CD14-positive monocyte (primary cell): Measurements from ENCODE around the gene COX7A2L. TPM values are rescaled to one million over a fixed set of nuclear protein-coding genes. Genes with fewer than 3 reads are reported as not detected.

Experiments
- DNase-seq, 3 donors: peaks; one replicate each; pipeline ENCODE4 v3.0.0-alpha.2; 2011 to 2022
- H2AFZ ChIP-seq: 2 replicates; pipeline ENCODE4 v1.6.0; 2012; ENCODE audit warnings: mild to moderate bottlenecking, low read depth, low read length, inconsistent platforms; ENCODE audit not compliant: insufficient read depth, poor library complexity, severe bottlenecking
- H3K27ac ChIP-seq, 2 donors: 1 replicate in 1 of 2; 2 replicates in 1 of 2; pipeline ENCODE4 v1.5.1; 2012 to 2013; ENCODE audit warnings: low read length in 2 of 2, control low read depth in 1 of 2, inconsistent platforms in 1 of 2, low read depth in 1 of 2, mild to moderate bottlenecking in 1 of 2
- H3K27me3 ChIP-seq, 2 donors: one replicate each; pipeline versions ENCODE4 v1.6.0 to v1.6.1; 2011 to 2013; ENCODE audit warnings: low read length in 2 of 2; ENCODE audit not compliant: control insufficient read depth in 2 of 2, insufficient read depth in 2 of 2
- H3K36me3 ChIP-seq, 2 donors: replicated peaks in 1 of 2; 1 replicate in 1 of 2; 2 replicates in 1 of 2; pipeline versions ENCODE4 v1.5.1 to v1.6.1; 2012 to 2013; ENCODE audit warnings: low read length in 2 of 2, control low read depth in 1 of 2, inconsistent platforms in 1 of 2, mild to moderate bottlenecking in 1 of 2; ENCODE audit not compliant: insufficient read depth in 2 of 2, control insufficient read depth in 1 of 2
- H3K4me1 ChIP-seq, 2 donors: 1 replicate in 1 of 2; 2 replicates in 1 of 2; pipeline versions ENCODE4 v1.5.1 to v1.6.1; 2012 to 2013; ENCODE audit warnings: low read length in 2 of 2, control low read depth in 1 of 2, inconsistent platforms in 1 of 2, mild to moderate bottlenecking in 1 of 2, moderate library complexity in 1 of 2; ENCODE audit not compliant: insufficient read depth in 2 of 2, control insufficient read depth in 1 of 2
- H3K4me2 ChIP-seq: replicated peaks from 2 replicates; pipeline ENCODE3; 2012; ENCODE audit warnings: low read length, moderate library complexity, mild to moderate bottlenecking; ENCODE audit not compliant: poor library complexity, severe bottlenecking; ENCODE audit errors: extremely low read depth
- H3K4me3 ChIP-seq, 3 experiments: fragments of 200-600 bp in 1 of 3; sonication (generic) in 1 of 3; replicated peaks in 1 of 3; 1 replicate in 2 of 3; 2 replicates in 1 of 3; pipeline ENCODE4 v1.5.1; 2011 to 2013; ENCODE audit warnings: low read length in 3 of 3, mild to moderate bottlenecking in 3 of 3, control low read depth in 2 of 3, low read depth in 2 of 3, inconsistent platforms in 1 of 3, moderate library complexity in 1 of 3
- H3K79me2 ChIP-seq: 2 replicates; pipeline ENCODE4 v1.6.0; 2012; ENCODE audit warnings: mild to moderate bottlenecking, control low read depth, inconsistent platforms, low read length, moderate library complexity; ENCODE audit not compliant: insufficient read depth
- H3K9ac ChIP-seq: 2 replicates; pipeline ENCODE4 v1.6.0; 2017; ENCODE audit warnings: low read length, mild to moderate bottlenecking; ENCODE audit not compliant: insufficient read depth, poor library complexity, severe bottlenecking
- H3K9me3 ChIP-seq, 2 donors: replicated peaks in 1 of 2; 1 replicate in 1 of 2; 2 replicates in 1 of 2; pipeline versions ENCODE4 v1.5.1 to v1.6.1; 2012 to 2013; ENCODE audit warnings: low read length in 2 of 2, control low read depth in 1 of 2; ENCODE audit not compliant: control insufficient read depth in 1 of 2, insufficient read depth in 1 of 2
- H4K20me1 ChIP-seq: 2 replicates; pipeline ENCODE4 v1.6.0; 2012; ENCODE audit warnings: mild to moderate bottlenecking, low read length, control low read depth, moderate library complexity; ENCODE audit not compliant: insufficient read depth
- H3K27ac Mint-ChIP-seq, 7 donors: one replicate each; pipeline ENCODE4 v1.8.0; 2020; ENCODE audit warnings: mild to moderate bottlenecking in 7 of 7, mixed read lengths in 7 of 7, moderate library complexity in 6 of 7, inconsistent platforms in 2 of 7
- H3K27me3 Mint-ChIP-seq, 3 donors: one replicate each; pipeline ENCODE4 v1.8.0; 2021 to 2022; ENCODE audit warnings: low read depth in 3 of 3, mild to moderate bottlenecking in 3 of 3, mixed read lengths in 3 of 3, moderate library complexity in 3 of 3, inconsistent platforms in 1 of 3
- H3K36me3 Mint-ChIP-seq, 2 donors: one replicate each; pipeline ENCODE4 v1.8.0; 2020; ENCODE audit warnings: mixed read lengths in 2 of 2, inconsistent platforms in 1 of 2, mild to moderate bottlenecking in 1 of 2
- H3K4me1 Mint-ChIP-seq: one replicate; pipeline ENCODE4 v1.8.0; 2020; ENCODE audit warnings: mild to moderate bottlenecking, mixed read lengths
- H3K4me3 Mint-ChIP-seq, 2 donors: one replicate each; pipeline ENCODE4 v1.8.0; 2020; ENCODE audit warnings: mild to moderate bottlenecking in 2 of 2, mixed read lengths in 2 of 2, moderate library complexity in 1 of 2
- H3K9me3 Mint-ChIP-seq, 7 donors: one replicate each; pipeline ENCODE4 v1.8.0; 2020 to 2022; ENCODE audit warnings: mixed read lengths in 7 of 7, mild to moderate bottlenecking in 6 of 7, moderate library complexity in 6 of 7, inconsistent platforms in 2 of 7
- WGBS: methylation state at CpG from one replicate; pipeline ENCODE4 v1.1.5; 2013; ENCODE audit warnings: missing lambda C conversion rate; ENCODE audit not compliant: insufficient coverage; 5-methylcytosine and 5-hydroxymethylcytosine counted together
- intact Hi-C, 2 donors: fragments of 100-400 bp; cut with micrococcal nuclease; formaldehyde crosslinking; loops; one replicate each; pipeline versions ENCODE4 v1.15.0 to v1.15.1; 2023
- polyA plus RNA-seq, 3 donors: library from polyadenylated mRNA; depleted of rRNA in 1 of 3; unstranded in 2 of 3; stranded (reverse) in 1 of 3; fragments of 300-500 nt in 2 of 3; fragments of >200 nt in 1 of 3; fragmentation: Illumina TruSeq in 2 of 3; gene quantifications; 1 replicate in 2 of 3; 2 replicates in 1 of 3; pipeline ENCODE4 v1.2.3, GENCODE V29; 2012 to 2021
- TF ChIP-seq, protein P1 (sequence below): fragments of 200-600 bp; IDR thresholded peaks from one replicate; pipeline ENCODE4 v1.8.0; 2022; ENCODE audit warnings: antibody characterized with exemption, mild to moderate bottlenecking

Gene COX7A2L
- polyA plus RNA-seq, 3 donors, result 63.6 to 153 (median 144) TPM

DNA sequence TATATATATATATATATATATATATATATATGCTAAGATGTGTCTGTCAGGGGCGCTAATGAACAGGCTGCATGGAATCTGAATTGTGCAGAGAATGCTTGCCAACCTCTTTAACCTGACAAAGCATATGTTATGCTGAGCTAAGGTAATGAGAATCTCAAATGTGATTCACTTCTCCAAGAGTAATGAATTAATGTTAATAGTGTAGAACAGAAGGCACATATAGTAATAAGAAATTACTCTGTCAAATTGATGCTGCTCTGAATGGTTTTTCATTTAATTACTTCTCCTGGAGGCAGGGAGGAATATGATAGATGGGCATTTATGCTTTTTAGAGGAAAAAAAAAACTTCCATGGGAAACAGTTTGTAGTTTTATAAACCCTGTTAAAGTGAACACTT lies 35.4 kb downstream of the COX7A2L start:
- H4K20me1 ChIP-seq, result no peaks in the 10 kb centered on the region
- WGBS, result no CpG with 5 or more reads among the region's 1 CpG
- no peak overlapping the region for H2AFZ ChIP-seq
- no peak for DNase-seq
- Mint-ChIP-seq H3K4me1 (no peaks in the 10 kb centered on the region), H3K27me3 (no peaks in the 10 kb centered on the region), H3K9me3 (no peaks in the 10 kb centered on the region), H3K36me3 (peaks cover 53 to 73% of the 10 kb centered on the region in 2 donors), H3K27ac (peak overlapping the region in 1 of 7 donors; percentile 25), H3K4me3 (no peak overlapping the region)
- H3K4me3 ChIP-seq, result no peak overlapping the region
- intact Hi-C loops, result no loop called here
- H3K27me3 ChIP-seq, result no peaks in the 10 kb centered on the region
- peaks cover 55 to 82% of the 10 kb centered on the region in 2 donors for H3K36me3 ChIP-seq
- no peak overlapping the region for H3K4me2 ChIP-seq
- H3K9me3 ChIP-seq, result no peaks in the 10 kb centered on the region
- no peaks in the 10 kb centered on the region for H3K4me1 ChIP-seq
- TF ChIP-seq, protein P1, sequence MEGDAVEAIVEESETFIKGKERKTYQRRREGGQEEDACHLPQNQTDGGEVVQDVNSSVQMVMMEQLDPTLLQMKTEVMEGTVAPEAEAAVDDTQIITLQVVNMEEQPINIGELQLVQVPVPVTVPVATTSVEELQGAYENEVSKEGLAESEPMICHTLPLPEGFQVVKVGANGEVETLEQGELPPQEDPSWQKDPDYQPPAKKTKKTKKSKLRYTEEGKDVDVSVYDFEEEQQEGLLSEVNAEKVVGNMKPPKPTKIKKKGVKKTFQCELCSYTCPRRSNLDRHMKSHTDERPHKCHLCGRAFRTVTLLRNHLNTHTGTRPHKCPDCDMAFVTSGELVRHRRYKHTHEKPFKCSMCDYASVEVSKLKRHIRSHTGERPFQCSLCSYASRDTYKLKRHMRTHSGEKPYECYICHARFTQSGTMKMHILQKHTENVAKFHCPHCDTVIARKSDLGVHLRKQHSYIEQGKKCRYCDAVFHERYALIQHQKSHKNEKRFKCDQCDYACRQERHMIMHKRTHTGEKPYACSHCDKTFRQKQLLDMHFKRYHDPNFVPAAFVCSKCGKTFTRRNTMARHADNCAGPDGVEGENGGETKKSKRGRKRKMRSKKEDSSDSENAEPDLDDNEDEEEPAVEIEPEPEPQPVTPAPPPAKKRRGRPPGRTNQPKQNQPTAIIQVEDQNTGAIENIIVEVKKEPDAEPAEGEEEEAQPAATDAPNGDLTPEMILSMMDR, result no peak
- H3K9ac ChIP-seq, result no peak overlapping the region
- H3K79me2 ChIP-seq, result no peaks in the 10 kb centered on the region
- H3K27ac ChIP-seq, result no peak overlapping the region

DNA sequence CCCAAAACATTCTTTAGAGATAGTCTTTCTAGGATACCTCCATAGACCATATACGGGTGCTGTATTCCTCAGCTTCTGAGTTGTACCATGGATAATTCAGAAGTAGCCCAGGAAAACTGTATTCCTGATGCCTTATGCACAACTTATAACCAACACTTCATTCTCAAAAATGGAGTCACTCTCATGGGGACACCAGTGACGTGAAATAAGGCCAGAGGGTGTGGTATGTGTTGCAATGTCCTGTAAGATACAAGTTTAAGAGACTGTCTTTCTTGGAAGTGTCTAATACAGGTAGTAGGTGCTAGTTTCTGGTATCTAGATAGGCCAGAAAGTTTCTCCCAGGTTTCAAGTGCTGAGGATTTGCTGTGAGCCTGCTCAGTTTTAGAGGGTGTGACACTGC lies 36.1 kb downstream of the COX7A2L start:
- H3K36me3 Mint-ChIP-seq, result peaks cover 49 to 68% of the 10 kb centered on the region in 2 donors
- Histone ChIP-seq H4K20me1 (no peaks in the 10 kb centered on the region), H3K36me3 (peaks cover 54 to 82% of the 10 kb centered on the region in 2 donors), H3K79me2 (no peaks in the 10 kb centered on the region), H3K4me3 (no peak overlapping the region), H2AFZ (no peak overlapping the region), H3K4me1 (no peaks in the 10 kb centered on the region), H3K4me2 (no peak overlapping the region), H3K9me3 (no peaks in the 10 kb centered on the region), H3K27ac (no peak overlapping the region), H3K9ac (no peak overlapping the region), H3K27me3 (no peaks in the 10 kb centered on the region)
- H3K4me3 Mint-ChIP-seq, result no peak overlapping the region
- H3K9me3 Mint-ChIP-seq, result no peaks in the 10 kb centered on the region
- no peaks in the 10 kb centered on the region for H3K27me3 Mint-ChIP-seq
- intact Hi-C loops, result no loop called here
- H3K27ac Mint-ChIP-seq, result no peak overlapping the region
- H3K4me1 Mint-ChIP-seq, result no peaks in the 10 kb centered on the region
- WGBS, result 50% methylated on average over 2 of the region's 2 CpGs
- DNase-seq, result no peak
- TF ChIP-seq, protein P1, result no peak
